ENCODE data around the gene DDX49.

GRCh38 chr19:18920400-18920799 is 885 bp downstream of the DDX49 start:
- no peak for TF ChIP-seq EZH2phosphoT487 (IDR thresholded peaks at IDR 0.05; ENCODE audit: low read depth, severe bottlenecking, unreplicated experiment)
- no peak for TF ChIP-seq CTCF (IDR thresholded peaks at IDR 0.05; ENCODE audit: poor library complexity)
- TF ChIP-seq EZH2 (IDR thresholded peaks at IDR 0.05; ENCODE audit: borderline replicate concordance), result no peak
